Body of pancreas (tissue), 4 donors: Measurements from ENCODE around the gene EIF4A2. TPM values are rescaled to one million over a fixed set of nuclear protein-coding genes. Genes with fewer than 3 reads are reported as not detected.

ENCODE experiments used
- ATAC-seq: fragments of 150-250 bp; one replicate; pipeline ENCODE4 v1.9.1; 2016
- DNase-seq, 4 donors: peaks; one replicate each; pipeline ENCODE4 v3.0.0-alpha.2; 2019
- H3K27ac ChIP-seq, 4 donors: fragments of 200-600 bp; sonication (generic); 1 replicate in 3 of 4; 2 replicates in 1 of 4; pipeline versions ENCODE4 v1.5.1 to v1.6.1; 2016 to 2019; ENCODE audit warnings: mild to moderate bottlenecking in 1 of 4, mixed read lengths in 1 of 4, moderate library complexity in 1 of 4
- H3K27me3 ChIP-seq, 2 donors: fragments of 200-600 bp; sonication (generic); one replicate each; pipeline ENCODE4 v1.6.0; 2016; ENCODE audit warnings: mild to moderate bottlenecking in 1 of 2
- H3K36me3 ChIP-seq, 2 donors: fragments of 200-600 bp; sonication (generic); replicated peaks in 1 of 2; 2 replicates each; pipeline ENCODE4 v1.5.1; 2016; ENCODE audit warnings: low read depth in 2 of 2; ENCODE audit not compliant: insufficient read depth in 1 of 2
- H3K4me1 ChIP-seq: fragments of 200-600 bp; sonication (generic); one replicate; pipeline ENCODE4 v1.6.0; 2016
- H3K4me3 ChIP-seq, 2 donors: fragments of 200-600 bp; sonication (generic); 1 replicate in 1 of 2; 2 replicates in 1 of 2; pipeline ENCODE4 v1.5.1; 2016 to 2019
- H3K9me3 ChIP-seq, 3 donors: fragments of 200-600 bp; sonication (generic); 1 replicate in 2 of 3; 2 replicates in 1 of 3; pipeline ENCODE4 v1.5.1; 2016
- CTCF ChIP-seq, 7 experiments: fragments of 450-650 bp in 4 of 7; fragments of 200-600 bp in 3 of 7; sonication (generic) in 3 of 7; IDR thresholded peaks; one replicate each; pipeline ENCODE4 v1.5.1; 2016 to 2019; ENCODE audit warnings: antibody characterized with exemption in 7 of 7
- POLR2A ChIP-seq, 3 donors: fragments of 450-650 bp; IDR thresholded peaks; one replicate each; pipeline ENCODE4 v1.6.1; 2016; ENCODE audit warnings: antibody characterized with exemption in 3 of 3, mild to moderate bottlenecking in 2 of 3
- WGBS, 2 donors: methylation state at CpG; one replicate each; pipeline ENCODE4 v1.1.5; 2017; 5-methylcytosine and 5-hydroxymethylcytosine counted together
- intact Hi-C: fragments of 100-400 bp; cut with DNase I; formaldehyde crosslinking; loops from one replicate; pipeline ENCODE4 v1.15.1; 2023
- total RNA-seq, 2 donors: library from RNA; depleted of rRNA; stranded (reverse); fragments of >200 nt; gene quantifications; one replicate each; pipeline ENCODE4 v1.1.0, GENCODE V29; 2016

EIF4A2 gene
- total RNA-seq, 2 donors from 2014 or later = 222 to 424 TPM

GRCh38 chr3:186750316-186750715 lies 33.1 kb upstream of the EIF4A2 start:
- intact Hi-C loops = no loop called here
- TF ChIP-seq POLR2A (IDR thresholded peaks at IDR 0.05) (no peak), CTCF (IDR thresholded peaks at IDR 0.05) (no peak)
- Histone ChIP-seq H3K4me1 (peaks cover 12% of the 10 kb centered on the region), H3K9me3 (no peaks in the 10 kb centered on the region), H3K36me3 (no peaks in the 10 kb centered on the region), H3K27me3 (no peaks in the 10 kb centered on the region), H3K27ac (no peak overlapping the region), H3K4me3 (no peak overlapping the region)
- 93 to 95% methylated on average over 2 of the region's 2 CpGs for WGBS, 2 donors
- no peak for ATAC-seq
- DNase-seq = no peak

- Histone ChIP-seq H3K4me1 (peaks cover 12% of the 10 kb centered on the region), H3K36me3 (no peaks in the 10 kb centered on the region), H3K27me3 (no peaks in the 10 kb centered on the region), H3K27ac (no peak overlapping the region), H3K4me3 (no peak overlapping the region), H3K9me3 (no peaks in the 10 kb centered on the region)
- intact Hi-C loops = no loop called here
- DNase-seq (no peak), ATAC-seq (no peak)
- WGBS, 2 donors = 50 to 51% methylated on average over 3 of the region's 3 CpGs
- no peak for TF ChIP-seq CTCF (IDR thresholded peaks at IDR 0.05)
- no peak for TF ChIP-seq POLR2A (IDR thresholded peaks at IDR 0.05)
Observed at GRCh38 chr3:186751480-186751879, 31.9 kb upstream of the EIF4A2 start.

- H3K36me3 ChIP-seq = no peaks in the 10 kb centered on the region
- H3K27me3 ChIP-seq = no peaks in the 10 kb centered on the region
- peaks cover 12% of the 10 kb centered on the region for H3K4me1 ChIP-seq
- ATAC-seq (no peak), DNase-seq (no peak)
- no peaks in the 10 kb centered on the region for H3K9me3 ChIP-seq
- TF ChIP-seq POLR2A (IDR thresholded peaks at IDR 0.05) = no peak
- TF ChIP-seq CTCF (IDR thresholded peaks at IDR 0.05) = no peak
- H3K27ac ChIP-seq = no peak overlapping the region
- no peak overlapping the region for H3K4me3 ChIP-seq
- WGBS, 2 donors = 65 to 76% methylated on average over 7 of the region's 7 CpGs
- intact Hi-C loops = no loop called here
Observed at GRCh38 chr3:186754006-186754405, 29.4 kb upstream of the EIF4A2 start.

GRCh38 chr3:186754871-186755270 lies 28.5 kb upstream of the EIF4A2 start:
- intact Hi-C loops = no loop called here
- DNase-seq (no peak), ATAC-seq (no peak)
- Histone ChIP-seq H3K4me3 (no peak overlapping the region), H3K27ac (no peak overlapping the region), H3K27me3 (no peaks in the 10 kb centered on the region), H3K36me3 (no peaks in the 10 kb centered on the region), H3K9me3 (no peaks in the 10 kb centered on the region), H3K4me1 (peaks cover 12% of the 10 kb centered on the region)
- TF ChIP-seq POLR2A (IDR thresholded peaks at IDR 0.05) (no peak), CTCF (IDR thresholded peaks at IDR 0.05) (no peak)
- WGBS, 2 donors = 64 to 83% methylated on average over 5 of the region's 5 CpGs

GRCh38 chr3:186757214-186757613 lies 26.2 kb upstream of the EIF4A2 start:
- no peaks in the 10 kb centered on the region for H3K27me3 ChIP-seq
- intact Hi-C loops = no loop called here
- no peak overlapping the region for H3K4me3 ChIP-seq
- TF ChIP-seq CTCF (IDR thresholded peaks at IDR 0.05) = no peak
- TF ChIP-seq POLR2A (IDR thresholded peaks at IDR 0.05) = no peak
- WGBS, 2 donors = 80 to 87% methylated on average over 8 of the region's 8 CpGs
- ATAC-seq = no peak
- peaks cover 6% of the 10 kb centered on the region for H3K4me1 ChIP-seq
- H3K9me3 ChIP-seq = no peaks in the 10 kb centered on the region
- no peak overlapping the region for H3K27ac ChIP-seq
- no peak for DNase-seq
- no peaks in the 10 kb centered on the region for H3K36me3 ChIP-seq
